H1 (cell line): Measurements from ENCODE around the gene SLC6A7. TPM values are rescaled to one million over a fixed set of nuclear protein-coding genes. Genes with fewer than 3 reads are reported as not detected.

Source experiments
- CHD7 ChIP-seq: fragments of 300-600 bp; sonication (generic); IDR thresholded peaks from 2 replicates; pipeline ENCODE4 v1.7.1; 2012; ENCODE audit warnings: low read length, moderate library complexity, mild to moderate bottlenecking, inconsistent platforms; ENCODE audit not compliant: insufficient replicate concordance
- CTBP2 ChIP-seq: IDR thresholded peaks from 2 replicates; pipeline ENCODE4 v1.7.0; 2011; ENCODE audit warnings: borderline replicate concordance, mild to moderate bottlenecking, moderate library complexity, mixed read lengths, low read length; ENCODE audit not compliant: insufficient read depth, insufficient read length
- JUN ChIP-seq: IDR thresholded peaks from 2 replicates; pipeline ENCODE4 v1.6.1; 2011; ENCODE audit warnings: low read depth, mild to moderate bottlenecking, improper control_type of control experiment, low read length
- JUND ChIP-seq: IDR thresholded peaks from 2 replicates; pipeline ENCODE4 v1.6.1; 2011; ENCODE audit warnings: mild to moderate bottlenecking, improper control_type of control experiment, low read length
- NANOG ChIP-seq: IDR thresholded peaks from 2 replicates; pipeline ENCODE4 v1.6.1; 2011; ENCODE audit warnings: low read length, low read depth, mild to moderate bottlenecking, inconsistent platforms; ENCODE audit not compliant: insufficient read depth, poor library complexity, severe bottlenecking
- POU5F1 ChIP-seq: IDR thresholded peaks from 2 replicates; pipeline ENCODE4 v1.6.1; 2011; ENCODE audit warnings: low read depth, mild to moderate bottlenecking, low read length, moderate library complexity
- RAD21 ChIP-seq, 2 experiments: IDR thresholded peaks in 1 of 2; conservative IDR thresholded peaks in 1 of 2; 2 replicates each; pipeline ENCODE4 v1.6.1; 2011; ENCODE audit warnings: low read depth in 2 of 2, low read length in 2 of 2, improper control_type of control experiment in 1 of 2, inconsistent platforms in 1 of 2, mild to moderate bottlenecking in 1 of 2, moderate library complexity in 1 of 2
- RXRA ChIP-seq: IDR thresholded peaks from 2 replicates; pipeline ENCODE4 v1.6.1; 2011; ENCODE audit warnings: low read depth, mild to moderate bottlenecking, low read length, moderate library complexity; ENCODE audit not compliant: insufficient read depth
- TBP ChIP-seq: IDR thresholded peaks from 2 replicates; pipeline ENCODE4 v1.6.1; 2011; ENCODE audit warnings: low read depth, low read length, improper control_type of control experiment
- YY1 ChIP-seq: IDR thresholded peaks from 2 replicates; pipeline ENCODE4 v1.6.1; 2011; ENCODE audit warnings: low read depth, mild to moderate bottlenecking, low read length
- polyA plus RNA-seq, 7 experiments: library from polyadenylated mRNA; depleted of rRNA in 3 of 7; stranded (reverse) in 5 of 7; unstranded in 2 of 7; fragments of >200 nt in 5 of 7; fragments of 200-250 nt in 2 of 7; gene quantifications; 1 replicate in 5 of 7; 2 replicates in 1 of 7; 4 replicates in 1 of 7; pipeline versions ENCODE4 v1.2.1 to v1.2.3, GENCODE V29; 2011 to 2013; ENCODE audit warnings: missing spikeins in 2 of 7, mixed read lengths in 2 of 7
- total RNA-seq: library from RNA; stranded (reverse); fragmentation: NEBNext Ultra II Directional; extraction: Animal tissue kit (Norgen Biotek cat#: 25700); gene quantifications from 2 replicates; pipeline ENCODE4 v1.2.1, GENCODE V29; 2021
- TF ChIP-seq, protein P1 (sequence below): IDR thresholded peaks from 2 replicates; pipeline ENCODE4 v1.6.1; 2012; ENCODE audit warnings: inconsistent platforms

The SLC6A7 gene
- total and polyA plus RNA-seq, 2 of the 8 experiments (the other 6 are each of a cell fraction or from before 2014, with no cell fraction given), result 0.07 to 0.12 TPM

DNA sequence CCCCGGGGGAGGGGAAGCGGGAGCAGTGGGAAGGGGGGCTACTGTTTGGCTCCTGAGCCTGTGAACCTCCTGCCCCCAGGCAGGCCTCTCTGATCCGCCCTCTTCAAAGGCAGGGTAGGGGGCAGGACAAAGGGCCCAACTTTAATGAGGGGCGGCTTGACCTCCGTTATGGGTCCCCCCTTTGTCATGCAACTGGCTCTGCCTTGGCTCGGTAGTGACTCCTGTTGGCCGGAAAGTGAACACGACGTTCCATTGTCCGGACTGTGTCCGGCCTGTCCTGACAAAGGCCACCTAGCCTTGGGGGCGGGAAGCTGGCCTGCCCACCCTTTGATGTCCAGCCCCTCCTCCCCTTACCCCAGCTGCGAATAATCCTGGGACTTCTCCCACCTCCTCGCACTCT is 22.0 kb upstream of the SLC6A7 start (continued):
- TF ChIP-seq JUND (no peak), RXRA (0 out of 2 replicates have a peak, but pooled peaks have one; percentile 59), NANOG (no peak), JUN (no peak), CHD7 (no peak), RAD21 (IDR thresholded peaks at IDR 0.05 in 1 of 2, conservative IDR thresholded peaks at IDR 0.05 in 1 of 2; ENCODE audit: low read depth in 2 of 2, low read length in 2 of 2) (peak in 1 of 2 experiments; percentile 26; a peak in 1 of 4 replicates), POU5F1 (peak; percentile 77), CTBP2 (no peak), YY1 (no peak), TBP (no peak)
- TF ChIP-seq, protein P1, sequence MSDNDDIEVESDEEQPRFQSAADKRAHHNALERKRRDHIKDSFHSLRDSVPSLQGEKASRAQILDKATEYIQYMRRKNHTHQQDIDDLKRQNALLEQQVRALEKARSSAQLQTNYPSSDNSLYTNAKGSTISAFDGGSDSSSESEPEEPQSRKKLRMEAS, result no peak
